ENCODE measurements around the gene CFAP46. TPM values are rescaled to one million over a fixed set of nuclear protein-coding genes. Genes with fewer than 3 reads are reported as not detected.

Gene CFAP46
- total and polyA plus RNA-seq, 4 donors: 3.1 to 18.8 (median 7.1) TPM

DNA sequence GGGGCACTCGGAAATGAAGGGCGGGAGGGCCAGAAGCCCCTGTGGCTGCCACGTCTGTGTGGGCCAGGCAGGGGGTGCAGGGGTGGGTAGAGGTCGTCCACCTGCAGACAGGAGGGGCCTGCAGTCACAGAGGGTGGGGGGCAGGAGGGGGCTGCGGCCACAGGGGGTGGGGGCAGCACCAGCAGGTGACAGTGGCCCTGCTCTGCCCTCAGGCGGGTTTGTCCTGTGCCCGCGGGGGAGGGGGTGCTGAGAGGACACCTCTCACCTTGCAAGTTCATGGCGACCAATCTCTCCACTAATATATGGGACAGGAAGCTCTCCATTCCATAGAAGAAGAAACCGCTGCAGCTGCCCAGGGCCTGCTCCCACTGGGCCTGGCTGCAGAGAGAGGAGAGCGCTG, 129.8 kb downstream of the CFAP46 start:
- no peak overlapping the region for H3K27ac ChIP-seq (ENCODE audit: low read depth in 1 of 2, low read length in 1 of 2)
- TF ChIP-seq, protein P1, sequence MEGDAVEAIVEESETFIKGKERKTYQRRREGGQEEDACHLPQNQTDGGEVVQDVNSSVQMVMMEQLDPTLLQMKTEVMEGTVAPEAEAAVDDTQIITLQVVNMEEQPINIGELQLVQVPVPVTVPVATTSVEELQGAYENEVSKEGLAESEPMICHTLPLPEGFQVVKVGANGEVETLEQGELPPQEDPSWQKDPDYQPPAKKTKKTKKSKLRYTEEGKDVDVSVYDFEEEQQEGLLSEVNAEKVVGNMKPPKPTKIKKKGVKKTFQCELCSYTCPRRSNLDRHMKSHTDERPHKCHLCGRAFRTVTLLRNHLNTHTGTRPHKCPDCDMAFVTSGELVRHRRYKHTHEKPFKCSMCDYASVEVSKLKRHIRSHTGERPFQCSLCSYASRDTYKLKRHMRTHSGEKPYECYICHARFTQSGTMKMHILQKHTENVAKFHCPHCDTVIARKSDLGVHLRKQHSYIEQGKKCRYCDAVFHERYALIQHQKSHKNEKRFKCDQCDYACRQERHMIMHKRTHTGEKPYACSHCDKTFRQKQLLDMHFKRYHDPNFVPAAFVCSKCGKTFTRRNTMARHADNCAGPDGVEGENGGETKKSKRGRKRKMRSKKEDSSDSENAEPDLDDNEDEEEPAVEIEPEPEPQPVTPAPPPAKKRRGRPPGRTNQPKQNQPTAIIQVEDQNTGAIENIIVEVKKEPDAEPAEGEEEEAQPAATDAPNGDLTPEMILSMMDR (IDR thresholded peaks at IDR 0.05; ENCODE audit: control extremely low read depth, extremely low read depth): no peak
- 72 to 73% methylated on average over 11 of the region's 11 CpGs for WGBS, 2 donors
- peaks cover 0 to 2% (median 0%) of the 10 kb centered on the region in 4 donors for H3K9me3 ChIP-seq (ENCODE audit: control insufficient read depth in 4 of 4, insufficient read depth in 3 of 4, low read length in 3 of 4)
- ATAC-seq (ENCODE audit: insufficient read depth, low FRiP score) (no peak), DNase-seq (no peak)
- H3K4me1 ChIP-seq (ENCODE audit: control insufficient read depth in 5 of 5, insufficient read depth in 5 of 5, low read length in 5 of 5): peaks cover 0 to 4% (median 0%) of the 10 kb centered on the region in 5 donors
- no peaks in the 10 kb centered on the region for H3K36me3 ChIP-seq (ENCODE audit: control insufficient read depth in 4 of 4, insufficient read depth in 4 of 4, low read length in 4 of 4)
- no peak overlapping the region for H3K9ac ChIP-seq (ENCODE audit: insufficient read depth in 1 of 2, low read length in 2 of 2)
- H3K4me3 ChIP-seq: no peak overlapping the region
- peaks cover 0 to 14% (median 8%) of the 10 kb centered on the region in 3 donors for H3K27me3 ChIP-seq (ENCODE audit: control insufficient read depth in 3 of 3, insufficient read depth in 3 of 3, low read length in 2 of 3)

DNA sequence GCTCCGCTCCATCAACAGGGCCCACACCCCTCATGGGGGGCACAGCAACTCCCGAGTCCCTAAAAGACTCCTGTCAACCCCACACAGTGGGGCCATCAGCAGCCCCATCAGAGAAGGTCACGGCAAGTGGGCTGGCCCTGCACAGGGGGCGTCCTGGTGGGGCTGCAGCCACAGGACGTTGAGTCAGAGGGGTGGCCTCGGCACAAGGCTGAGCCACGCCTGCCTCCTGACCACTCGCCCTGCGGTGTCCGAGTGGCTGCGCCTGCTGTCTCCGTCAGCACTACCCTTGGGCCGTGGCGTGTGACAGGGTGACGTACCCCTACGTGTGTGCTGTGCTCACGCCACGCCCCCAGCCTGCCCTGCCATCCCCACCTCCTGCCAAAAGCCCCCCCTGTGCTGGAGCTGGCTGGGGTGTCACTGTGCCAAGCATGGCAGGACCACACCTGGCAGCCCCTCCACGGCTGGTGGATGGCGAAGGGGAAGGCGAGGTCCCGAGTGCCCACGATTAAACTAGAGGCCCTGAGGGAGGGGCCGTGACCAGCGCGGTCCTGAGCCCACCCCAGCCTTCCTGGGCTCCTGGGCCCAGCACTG, 130.4 kb downstream of the CFAP46 start:
- Histone ChIP-seq H3K4me3 (no peak overlapping the region), H3K27me3 (ENCODE audit: control insufficient read depth in 3 of 3, insufficient read depth in 3 of 3, low read length in 2 of 3) (peaks cover 0 to 14% (median 4%) of the 10 kb centered on the region in 3 donors), H3K9ac (ENCODE audit: insufficient read depth in 1 of 2, low read length in 2 of 2) (no peak overlapping the region), H3K36me3 (ENCODE audit: control insufficient read depth in 4 of 4, insufficient read depth in 4 of 4, low read length in 4 of 4) (no peaks in the 10 kb centered on the region), H3K9me3 (ENCODE audit: control insufficient read depth in 4 of 4, insufficient read depth in 3 of 4, low read length in 3 of 4) (peaks cover 0 to 2% (median 0%) of the 10 kb centered on the region in 4 donors), H3K4me1 (ENCODE audit: control insufficient read depth in 5 of 5, insufficient read depth in 5 of 5, low read length in 5 of 5) (peaks cover 0 to 4% (median 0%) of the 10 kb centered on the region in 5 donors), H3K27ac (ENCODE audit: low read depth in 1 of 2, low read length in 1 of 2) (no peak overlapping the region)
- DNase-seq (no peak), ATAC-seq (ENCODE audit: insufficient read depth, low FRiP score) (no peak)
- TF ChIP-seq, protein P1 (IDR thresholded peaks at IDR 0.05; ENCODE audit: control extremely low read depth, extremely low read depth): no peak
- 84 to 86% methylated on average over 26 of the region's 26 CpGs for WGBS, 2 donors

DNA sequence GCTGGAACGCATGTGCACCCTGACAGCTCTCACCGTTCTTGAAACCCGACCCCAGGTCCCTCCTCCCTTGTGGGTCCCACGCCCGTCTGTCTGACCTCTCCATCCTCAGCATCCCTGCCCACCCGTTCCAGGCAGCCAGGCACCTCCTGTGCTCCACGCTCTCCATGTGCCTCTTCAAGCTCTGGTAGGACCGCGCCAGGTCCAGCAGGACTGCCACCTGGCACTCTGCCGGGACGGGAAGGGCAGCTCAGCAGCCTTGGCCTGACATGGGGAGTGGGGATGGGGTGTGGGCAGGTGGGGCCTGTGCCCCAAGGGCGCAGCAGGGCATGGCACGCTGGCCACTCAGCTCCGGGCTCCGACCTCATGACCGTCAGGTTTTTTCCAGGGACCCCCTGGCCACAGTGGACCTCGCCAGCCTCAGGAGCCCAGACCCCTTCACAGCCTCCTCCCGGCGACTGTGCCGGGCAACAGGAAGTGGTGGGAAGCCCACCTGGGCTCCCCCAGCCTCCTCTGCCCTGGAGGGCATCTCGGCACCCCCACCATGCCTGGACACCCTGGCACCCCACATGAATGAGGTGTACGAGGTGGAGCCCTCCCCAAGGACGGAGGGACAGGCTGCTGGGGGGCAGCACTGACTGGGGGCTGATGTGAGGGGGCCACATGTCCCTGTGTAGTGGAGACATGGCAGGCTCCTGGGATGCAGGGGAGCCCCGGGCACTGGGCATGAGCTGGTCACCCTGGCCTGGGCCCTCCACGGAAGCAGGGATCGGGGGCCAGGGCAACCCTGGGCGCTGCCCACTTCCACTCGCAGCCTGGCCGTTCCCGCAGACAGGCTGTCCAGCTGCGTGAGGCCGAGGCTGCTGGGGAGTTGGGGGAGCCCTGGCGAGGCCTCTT, 131.3 kb downstream of the CFAP46 start:
- TF ChIP-seq, protein P1 (IDR thresholded peaks at IDR 0.05; ENCODE audit: control extremely low read depth, extremely low read depth): no peak
- Histone ChIP-seq H3K27me3 (ENCODE audit: control insufficient read depth in 3 of 3, insufficient read depth in 3 of 3, low read length in 2 of 3) (peaks cover 0 to 10% (median 5%) of the 10 kb centered on the region in 3 donors), H3K9me3 (ENCODE audit: control insufficient read depth in 4 of 4, insufficient read depth in 3 of 4, low read length in 3 of 4) (peaks cover 0 to 2% (median 0%) of the 10 kb centered on the region in 4 donors), H3K27ac (ENCODE audit: low read depth in 1 of 2, low read length in 1 of 2) (no peak overlapping the region), H3K4me1 (ENCODE audit: control insufficient read depth in 5 of 5, insufficient read depth in 5 of 5, low read length in 5 of 5) (peaks cover 0 to 4% (median 0%) of the 10 kb centered on the region in 5 donors), H3K9ac (ENCODE audit: insufficient read depth in 1 of 2, low read length in 2 of 2) (no peak overlapping the region), H3K4me3 (no peak overlapping the region), H3K36me3 (ENCODE audit: control insufficient read depth in 4 of 4, insufficient read depth in 4 of 4, low read length in 4 of 4) (no peaks in the 10 kb centered on the region)
- ATAC-seq (ENCODE audit: insufficient read depth, low FRiP score): no peak
- WGBS, 2 donors: 68 to 72% methylated on average over 33 of the region's 33 CpGs
- no peak for DNase-seq

All from lung (tissue), 12 donors.